ENCODE data around the gene INHBA. TPM values are rescaled to one million over a fixed set of nuclear protein-coding genes. Genes with fewer than 3 reads are reported as not detected.

INHBA gene
- total and polyA plus RNA-seq, 2 of the 4 experiments (the other 2 are of a cell fraction): 60.2 to 112 TPM

- Histone ChIP-seq H2BK120ac (ENCODE audit: low read depth, low read length) (no peak overlapping the region), H3K9me1 (ENCODE audit: insufficient read depth, low read length) (peaks cover 14% of the 10 kb centered on the region), H3K79me1 (ENCODE audit: low read depth in 1 of 2, low read length in 2 of 2) (peaks cover 10 to 35% of the 10 kb centered on the region in 2 experiments; a peak in 3 of 4 replicates), H3K4me3 (ENCODE audit: insufficient read depth, low read depth, low read length) (no peak overlapping the region), H3K27ac (ENCODE audit: insufficient read depth, low read length) (no peak overlapping the region), H2AK9ac (replicated peaks; ENCODE audit: low read depth, low read length, poor library complexity) (no peak overlapping the region), H2BK15ac (ENCODE audit: low read depth, low read length) (no peak overlapping the region), H3K23ac (ENCODE audit: low read depth, low read length) (no peak overlapping the region), H4K8ac (ENCODE audit: low read depth in 2 of 2, low read length in 2 of 2) (no peak overlapping the region), H2AFZ (replicated peaks; ENCODE audit: low read length, poor library complexity) (no peak overlapping the region), H3K9me3 (ENCODE audit: control insufficient read depth, insufficient read depth, low read length) (no peaks in the 10 kb centered on the region), H3K36me3 (ENCODE audit: control insufficient read depth, insufficient read depth, low read length) (peaks cover 17% of the 10 kb centered on the region), H2BK5ac (ENCODE audit: low read depth, low read length, poor library complexity, severe bottlenecking) (peak overlapping the region; percentile 17), H3K4ac (ENCODE audit: low read depth, low read length) (no peak overlapping the region), H3K4me2 (ENCODE audit: low read depth, low read length) (no peak overlapping the region), H3K14ac (replicated peaks; ENCODE audit: low read depth, low read length) (no peak overlapping the region), H3K56ac (ENCODE audit: extremely low read depth, insufficient read depth, low read length) (no peak overlapping the region), H3K4me1 (ENCODE audit: control insufficient read depth, insufficient read depth, low read length) (peaks cover 2% of the 10 kb centered on the region; the same call in 1 of the 2 replicates), H4K91ac (ENCODE audit: insufficient read depth, low read depth, low read length) (no peak overlapping the region), H2BK20ac (ENCODE audit: low read depth, low read length) (no peak overlapping the region), H4K5ac (ENCODE audit: low read depth, low read length) (no peak overlapping the region), H3K18ac (ENCODE audit: low read depth, low read length) (no peak overlapping the region), H3K27me3 (ENCODE audit: control insufficient read depth, insufficient read depth, low read length) (no peaks in the 10 kb centered on the region), H3K9ac (ENCODE audit: low read depth, low read length) (no peak overlapping the region), H4K20me1 (ENCODE audit: insufficient read depth, low read length) (peaks cover 53% of the 10 kb centered on the region), H2AK5ac (ENCODE audit: low read depth, low read length) (no peak overlapping the region)
- dilution Hi-C loops (cut with HindIII; ENCODE audit: low sequenced_read_pairs, unreplicated experiment): no loop called here
- no TSS peak for BruUV-seq (replicated peaks)
- DNase-seq (peak; percentile 86), ATAC-seq (ENCODE audit: low read depth) (peak; percentile 31)
- in situ Hi-C loops (cut with MboI; ENCODE audit: low sequenced_read_pairs): no loop called here
- intact Hi-C loops (cut with micrococcal nuclease): no loop called here
- no CpG with 5 or more reads among the region's 1 CpG for WGBS, 2 experiments (ENCODE audit: extremely low coverage in 2 of 2, insufficient read length in 1 of 2)
- peak; percentile 20; the same call in 1 of the 2 replicates for TF ChIP-seq SMC3 (IDR thresholded peaks at IDR 0.05; ENCODE audit: low read depth, low read length)
- no peak for TF ChIP-seq RCOR1 (IDR thresholded peaks at IDR 0.05; ENCODE audit: insufficient replicate concordance, low read length)
- TF ChIP-seq BHLHE40 (IDR thresholded peaks at IDR 0.05; ENCODE audit: low read depth, low read length): no peak
- TF ChIP-seq POLR2A (IDR thresholded peaks at IDR 0.05; ENCODE audit: low read depth, low read length): peak; percentile 11; the same call in 1 of the 2 replicates
- ChIA-PET POLR2A (ENCODE audit: unreplicated experiment) (no interaction called here), CTCF (no interaction called here)
Measured at GRCh38 chr7:41685684-41686083, 17.2 kb downstream of the INHBA start.

All from IMR-90 (cell line).